ENCODE data around the gene LNP1. TPM values are rescaled to one million over a fixed set of nuclear protein-coding genes. Genes with fewer than 3 reads are reported as not detected.

The LNP1 gene
- total RNA-seq, 1 donor from 2014 or later, result 26.5 TPM

Other genes with a start within 250 kb of the LNP1 start
- 32.1 and 50.1 TPM in 2 replicates for gene TBC1D23, start 140.5 kb upstream of the LNP1 start, total RNA-seq (ENCODE audit: low replicate concordance)
- 18.6 and 33.1 TPM in 2 replicates for gene NIT2, start 66.8 kb upstream of the LNP1 start, total RNA-seq (ENCODE audit: low replicate concordance)
- gene TOMM70, start 450 bp upstream of the LNP1 start, total RNA-seq (ENCODE audit: low replicate concordance), result 39.5 and 58.5 TPM in 2 replicates
- gene TMEM45A, start 91.1 kb downstream of the LNP1 start, total RNA-seq (ENCODE audit: low replicate concordance), result 53.8 and 82.7 TPM in 2 replicates
- not detected in 2 replicates for gene ADGRG7, start 208.1 kb downstream of the LNP1 start, total RNA-seq (ENCODE audit: low replicate concordance)

All from neural progenitor cell (in vitro differentiated cells).